ENCODE measurements around the gene RICTOR. TPM values are rescaled to one million over a fixed set of nuclear protein-coding genes. Genes with fewer than 3 reads are reported as not detected.

The RICTOR gene
- total RNA-seq, 1 experiment from 2014 or later: 28.1 TPM

DNA sequence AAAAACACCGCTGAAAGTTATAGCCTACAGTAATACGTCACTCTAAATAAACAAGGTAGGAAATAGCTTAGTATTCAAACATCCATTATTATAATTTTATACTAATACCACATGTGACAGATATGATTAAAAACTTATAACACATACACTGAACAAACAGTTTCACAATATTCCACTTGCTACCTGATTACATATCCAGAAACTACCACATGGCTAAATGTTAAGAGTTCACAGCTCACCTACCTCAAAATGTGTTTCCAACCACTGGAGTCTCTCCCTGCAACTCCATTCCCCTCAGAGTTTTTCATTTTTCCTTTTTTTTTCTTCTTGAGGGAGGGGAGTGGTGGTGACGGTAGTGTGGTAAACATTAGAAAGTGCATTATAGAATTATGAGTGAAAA lies 12.1 kb downstream of the RICTOR start:
- DNase-seq (no peak), ATAC-seq (no peak)
- no peak overlapping the region for H3K4me2 ChIP-seq (ENCODE audit: low read length)
- intact Hi-C loops (cut with micrococcal nuclease): loop anchor here (5.0 kb wide), 1 partner anchor 45 kb away; no protein-coding TSS in a partner anchor
- no peak overlapping the region for H3K9ac ChIP-seq (ENCODE audit: low read length)
- 0 out of 2 replicates have a peak, but pooled peaks cover 5% of the 10 kb centered on the region for H3K4me1 ChIP-seq (ENCODE audit: insufficient read depth, low read length)
- peaks cover 4% of the 10 kb centered on the region; the same call in 1 of the 2 replicates for H4K20me1 ChIP-seq (ENCODE audit: low read length)
- H3K9me2 ChIP-seq (replicated peaks; ENCODE audit: low read length): no peaks in the 10 kb centered on the region
- ChIA-PET CTCF (no interaction called here), POLR2A (ENCODE audit: unreplicated experiment) (no interaction called here)
- H3K79me2 ChIP-seq (ENCODE audit: low read length): peaks cover 92% of the 10 kb centered on the region
- no TSS peak for BruUV-seq (replicated peaks)
- no peaks in the 10 kb centered on the region for H3K27me3 ChIP-seq (ENCODE audit: low read length)
- H3F3A ChIP-seq (ENCODE audit: low read length, unreplicated experiment): no peaks in the 10 kb centered on the region
- H3K36me3 ChIP-seq (ENCODE audit: low read depth, low read length): peaks cover 20% of the 10 kb centered on the region
- TF ChIP-seq, protein P1, sequence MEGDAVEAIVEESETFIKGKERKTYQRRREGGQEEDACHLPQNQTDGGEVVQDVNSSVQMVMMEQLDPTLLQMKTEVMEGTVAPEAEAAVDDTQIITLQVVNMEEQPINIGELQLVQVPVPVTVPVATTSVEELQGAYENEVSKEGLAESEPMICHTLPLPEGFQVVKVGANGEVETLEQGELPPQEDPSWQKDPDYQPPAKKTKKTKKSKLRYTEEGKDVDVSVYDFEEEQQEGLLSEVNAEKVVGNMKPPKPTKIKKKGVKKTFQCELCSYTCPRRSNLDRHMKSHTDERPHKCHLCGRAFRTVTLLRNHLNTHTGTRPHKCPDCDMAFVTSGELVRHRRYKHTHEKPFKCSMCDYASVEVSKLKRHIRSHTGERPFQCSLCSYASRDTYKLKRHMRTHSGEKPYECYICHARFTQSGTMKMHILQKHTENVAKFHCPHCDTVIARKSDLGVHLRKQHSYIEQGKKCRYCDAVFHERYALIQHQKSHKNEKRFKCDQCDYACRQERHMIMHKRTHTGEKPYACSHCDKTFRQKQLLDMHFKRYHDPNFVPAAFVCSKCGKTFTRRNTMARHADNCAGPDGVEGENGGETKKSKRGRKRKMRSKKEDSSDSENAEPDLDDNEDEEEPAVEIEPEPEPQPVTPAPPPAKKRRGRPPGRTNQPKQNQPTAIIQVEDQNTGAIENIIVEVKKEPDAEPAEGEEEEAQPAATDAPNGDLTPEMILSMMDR (conservative IDR thresholded peaks at IDR 0.05; ENCODE audit: low read depth, low read length): no peak
- no peak for TF ChIP-seq EZH2phosphoT487 (IDR thresholded peaks at IDR 0.05; ENCODE audit: borderline replicate concordance, low read length)
- no peak for TF ChIP-seq EZH2 (IDR thresholded peaks at IDR 0.05; ENCODE audit: low read length, unreplicated experiment)
- H2AFZ ChIP-seq (ENCODE audit: low read length): no peak overlapping the region
- H3K4me3 ChIP-seq (ENCODE audit: low read length): no peak overlapping the region
- no peaks in the 10 kb centered on the region for H3K9me3 ChIP-seq (ENCODE audit: low read length)
- no peak overlapping the region for H3K27ac ChIP-seq (ENCODE audit: low read length)

DNA sequence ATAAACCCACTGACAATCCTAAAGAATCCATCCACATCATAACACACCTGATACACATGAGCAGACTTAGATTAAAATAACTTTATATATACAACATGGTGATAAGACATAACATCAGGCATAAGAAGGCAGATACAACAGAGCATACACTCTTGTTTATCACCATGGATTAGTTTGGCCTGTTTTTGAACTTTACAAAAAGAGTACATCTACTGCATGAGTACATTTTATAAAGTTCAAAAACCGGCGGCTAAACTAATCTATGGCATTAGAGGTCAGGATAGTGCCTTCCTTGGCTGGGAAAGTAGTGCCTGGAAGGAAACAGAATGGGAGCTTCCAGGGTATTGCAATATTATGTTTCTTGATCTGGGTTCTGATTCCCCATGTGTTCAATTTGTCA lies 15.1 kb downstream of the RICTOR start:
- Histone ChIP-seq H4K20me1 (ENCODE audit: low read length) (peaks cover 13% of the 10 kb centered on the region; the same call in 1 of the 2 replicates), H3K9ac (ENCODE audit: low read length) (no peak overlapping the region), H3K4me1 (ENCODE audit: insufficient read depth, low read length) (peaks cover 8% of the 10 kb centered on the region; the same call in 1 of the 2 replicates), H3K4me3 (ENCODE audit: low read length) (no peak overlapping the region), H3K4me2 (ENCODE audit: low read length) (no peak overlapping the region), H3K9me3 (ENCODE audit: low read length) (no peaks in the 10 kb centered on the region), H3K9me2 (replicated peaks; ENCODE audit: low read length) (no peaks in the 10 kb centered on the region), H3K27me3 (ENCODE audit: low read length) (no peaks in the 10 kb centered on the region), H3K36me3 (ENCODE audit: low read depth, low read length) (peaks cover 6% of the 10 kb centered on the region; the same call in 1 of the 2 replicates), H3F3A (ENCODE audit: low read length, unreplicated experiment) (no peaks in the 10 kb centered on the region), H3K79me2 (ENCODE audit: low read length) (peaks cover 87% of the 10 kb centered on the region), H3K27ac (ENCODE audit: low read length) (no peak overlapping the region), H2AFZ (ENCODE audit: low read length) (no peak overlapping the region)
- ChIA-PET CTCF (no interaction called here), POLR2A (ENCODE audit: unreplicated experiment) (no interaction called here)
- intact Hi-C loops (cut with micrococcal nuclease): no loop called here
- DNase-seq (no peak), ATAC-seq (no peak)
- no TSS peak for BruUV-seq (replicated peaks)
- TF ChIP-seq EZH2 (IDR thresholded peaks at IDR 0.05; ENCODE audit: low read length, unreplicated experiment): no peak
- TF ChIP-seq, protein P1 (conservative IDR thresholded peaks at IDR 0.05; ENCODE audit: low read depth, low read length): no peak
- TF ChIP-seq EZH2phosphoT487 (IDR thresholded peaks at IDR 0.05; ENCODE audit: borderline replicate concordance, low read length): no peak

DNA sequence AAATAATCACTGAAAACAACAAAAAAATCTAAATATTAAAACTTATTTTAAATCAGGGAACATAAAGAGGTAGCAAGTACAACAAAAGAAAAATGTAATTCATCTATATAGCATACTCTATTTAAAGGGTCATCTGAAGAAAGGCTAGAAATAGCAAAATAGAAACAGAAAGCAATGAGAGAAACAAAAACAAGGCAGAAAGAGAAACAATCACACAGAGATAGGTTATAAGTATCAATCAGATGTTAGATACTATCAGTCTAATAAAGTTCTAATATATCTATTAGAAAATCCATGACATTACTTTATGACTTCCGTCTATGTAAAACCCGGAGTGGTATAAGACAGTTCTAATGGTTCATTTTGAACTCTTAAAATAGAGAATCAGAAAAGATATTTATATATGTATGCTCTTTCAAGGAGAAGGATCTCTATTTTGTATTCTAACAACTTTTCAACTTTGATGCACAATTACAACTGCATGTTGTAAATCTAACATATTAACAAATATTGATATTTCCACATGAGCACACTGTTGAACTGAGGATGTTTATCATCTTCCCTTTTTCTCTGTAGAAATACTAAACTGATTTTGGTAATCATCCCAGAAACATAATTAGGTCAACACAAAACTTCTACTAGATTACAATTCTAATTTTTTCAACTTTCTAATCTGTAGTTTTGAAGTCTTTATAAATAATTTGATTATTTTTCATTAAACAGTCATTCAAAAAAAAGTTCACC lies 15.8 kb downstream of the RICTOR start:
- peak overlapping the region; percentile 11; the same call in 1 of the 2 replicates for H3K4me2 ChIP-seq (ENCODE audit: low read length)
- H3F3A ChIP-seq (ENCODE audit: low read length, unreplicated experiment): no peaks in the 10 kb centered on the region
- H4K20me1 ChIP-seq (ENCODE audit: low read length): peaks cover 13% of the 10 kb centered on the region; the same call in 1 of the 2 replicates
- intact Hi-C loops (cut with micrococcal nuclease): no loop called here
- peaks cover 8% of the 10 kb centered on the region; the same call in 1 of the 2 replicates for H3K4me1 ChIP-seq (ENCODE audit: insufficient read depth, low read length)
- ATAC-seq (no peak), DNase-seq (no peak)
- no peak overlapping the region for H2AFZ ChIP-seq (ENCODE audit: low read length)
- POLR2A ChIA-PET (ENCODE audit: unreplicated experiment): interaction anchor here (0.5 kb wide), 1 partner anchor 56 kb away, joined by 3 read pairs; no protein-coding TSS in a partner anchor
- peaks cover 80% of the 10 kb centered on the region for H3K79me2 ChIP-seq (ENCODE audit: low read length)
- H3K9me3 ChIP-seq (ENCODE audit: low read length): no peaks in the 10 kb centered on the region
- H3K4me3 ChIP-seq (ENCODE audit: low read length): 0 out of 2 replicates have a peak overlapping the region, but pooled peaks have one; percentile 5
- no peak overlapping the region for H3K27ac ChIP-seq (ENCODE audit: low read length)
- peak overlapping the region; percentile 3; the same call in 1 of the 2 replicates for H3K9ac ChIP-seq (ENCODE audit: low read length)
- CTCF ChIA-PET: no interaction called here
- BruUV-seq (replicated peaks): no TSS peak
- peaks cover 6% of the 10 kb centered on the region; the same call in 1 of the 2 replicates for H3K36me3 ChIP-seq (ENCODE audit: low read depth, low read length)
- TF ChIP-seq EZH2phosphoT487 (IDR thresholded peaks at IDR 0.05; ENCODE audit: borderline replicate concordance, low read length): no peak
- TF ChIP-seq EZH2 (IDR thresholded peaks at IDR 0.05; ENCODE audit: low read length, unreplicated experiment): no peak
- TF ChIP-seq, protein P1 (conservative IDR thresholded peaks at IDR 0.05; ENCODE audit: low read depth, low read length): no peak
- no peaks in the 10 kb centered on the region for H3K9me2 ChIP-seq (replicated peaks; ENCODE audit: low read length)
- H3K27me3 ChIP-seq (ENCODE audit: low read length): no peaks in the 10 kb centered on the region

Data from PC-3 (cell line).